Effector CD4-positive, alpha-beta T cell (primary cell): ENCODE data around the gene TSPAN4.

Experiments used
- DNase-seq: peaks from one replicate; pipeline ENCODE4 v3.0.0-alpha.2; 2020

The TSPAN4 gene

DNA sequence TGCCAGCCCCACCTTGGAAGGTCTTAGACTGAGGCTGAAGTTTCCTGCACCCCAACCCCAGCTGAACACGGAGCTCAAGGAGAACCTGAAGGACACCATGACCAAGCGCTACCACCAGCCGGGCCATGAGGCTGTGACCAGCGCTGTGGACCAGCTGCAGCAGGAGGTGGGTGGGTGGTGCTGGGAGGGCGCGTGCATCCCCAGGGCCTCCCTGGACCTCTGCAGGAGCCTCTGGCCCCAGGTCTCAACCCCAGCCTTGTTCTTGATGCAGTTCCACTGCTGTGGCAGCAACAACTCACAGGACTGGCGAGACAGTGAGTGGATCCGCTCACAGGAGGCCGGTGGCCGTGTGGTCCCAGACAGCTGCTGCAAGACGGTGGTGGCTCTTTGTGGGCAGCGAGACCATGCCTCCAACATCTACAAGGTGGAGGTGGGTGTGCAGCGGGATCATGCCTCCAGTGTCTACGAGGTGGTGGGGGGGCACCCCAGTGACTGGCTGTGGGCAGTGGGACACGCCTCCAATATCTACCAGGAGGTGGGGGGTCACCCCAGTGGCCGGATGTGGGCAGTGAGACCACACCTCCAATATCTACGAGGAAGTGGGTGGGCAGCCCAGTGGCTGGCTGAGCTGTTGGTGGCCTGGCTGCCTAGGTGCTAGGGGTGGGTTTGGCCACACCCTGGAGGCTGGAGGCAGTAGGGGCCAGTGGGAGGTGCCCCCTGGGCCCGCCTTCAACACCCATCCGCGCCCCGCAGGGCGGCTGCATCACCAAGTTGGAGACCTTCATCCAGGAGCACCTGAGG lies 5.3 kb upstream of the TSPAN4 start:
- DNase-seq = no peak

DNA sequence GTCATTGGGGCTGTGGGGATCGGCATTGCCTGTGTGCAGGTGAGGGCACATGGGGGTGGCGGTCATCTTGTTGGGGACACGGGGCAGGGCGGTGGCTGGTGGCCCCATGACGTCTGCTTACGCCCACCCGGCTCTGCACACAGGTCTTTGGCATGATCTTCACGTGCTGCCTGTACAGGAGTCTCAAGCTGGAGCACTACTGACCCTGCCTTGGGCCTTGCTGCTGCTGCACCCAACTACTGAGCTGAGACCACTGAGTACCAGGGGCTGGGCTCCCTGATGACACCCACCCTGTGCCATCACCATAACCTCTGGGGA lies 4.7 kb upstream of the TSPAN4 start:
- DNase-seq = no peak

DNA sequence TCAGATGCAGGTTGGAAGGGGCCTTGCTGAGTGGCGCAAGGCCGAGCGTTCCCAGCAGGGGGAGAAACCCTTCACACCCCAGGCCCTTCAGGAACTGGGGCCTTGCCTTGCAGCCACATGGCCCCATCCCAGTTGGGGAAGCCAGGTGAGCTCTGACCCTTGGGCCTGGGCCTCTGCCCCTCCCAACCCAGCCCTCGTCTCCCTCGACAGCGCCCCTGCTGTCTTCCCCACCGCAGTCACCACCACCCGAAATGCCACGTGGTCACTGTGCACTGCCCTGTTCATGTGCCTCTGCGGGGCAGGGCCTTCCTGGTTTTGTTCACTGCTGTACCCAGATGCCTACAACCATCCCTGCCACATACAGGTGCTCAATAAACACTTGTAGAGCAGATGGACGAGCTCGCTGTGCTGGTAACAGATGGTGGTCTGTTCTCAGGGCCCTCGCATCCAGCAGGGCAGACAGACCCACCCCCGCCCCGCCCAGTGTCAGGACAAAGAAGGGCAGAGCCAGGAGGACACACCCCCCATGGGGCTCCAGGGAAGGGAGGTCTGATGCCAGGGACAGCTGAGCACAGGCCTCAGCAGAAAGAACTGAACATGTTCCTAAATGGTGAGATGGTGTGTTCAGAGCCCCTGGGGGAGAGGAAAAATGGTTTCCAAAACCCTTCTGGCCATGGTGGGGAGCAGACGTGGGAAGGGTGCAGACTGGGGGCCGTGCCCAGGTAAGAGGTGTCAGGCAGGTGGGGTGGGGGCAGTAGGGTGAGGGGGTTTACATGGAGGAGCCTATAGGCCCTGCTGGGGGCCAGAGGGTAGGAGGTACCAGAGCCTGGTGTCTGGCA lies 4.0 kb upstream of the TSPAN4 start:
- DNase-seq = no peak

DNA sequence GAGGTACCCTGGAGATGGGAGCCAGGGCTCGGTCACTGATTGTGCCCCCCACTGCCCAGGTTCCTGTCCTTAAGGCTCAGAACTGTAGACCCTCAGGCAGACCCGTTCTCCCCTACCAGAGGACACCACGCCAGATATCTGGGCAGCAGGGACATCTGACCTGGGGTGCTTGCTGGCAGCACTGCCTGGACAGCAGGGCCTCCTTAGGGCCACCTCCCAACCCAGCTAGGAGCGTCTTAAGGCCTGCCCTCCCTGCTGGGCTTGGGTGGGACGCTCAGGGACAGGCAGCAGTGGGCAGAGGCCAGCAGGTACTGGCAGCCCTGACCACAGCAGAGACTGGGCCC lies 3.4 kb upstream of the TSPAN4 start:
- DNase-seq = no peak

DNA sequence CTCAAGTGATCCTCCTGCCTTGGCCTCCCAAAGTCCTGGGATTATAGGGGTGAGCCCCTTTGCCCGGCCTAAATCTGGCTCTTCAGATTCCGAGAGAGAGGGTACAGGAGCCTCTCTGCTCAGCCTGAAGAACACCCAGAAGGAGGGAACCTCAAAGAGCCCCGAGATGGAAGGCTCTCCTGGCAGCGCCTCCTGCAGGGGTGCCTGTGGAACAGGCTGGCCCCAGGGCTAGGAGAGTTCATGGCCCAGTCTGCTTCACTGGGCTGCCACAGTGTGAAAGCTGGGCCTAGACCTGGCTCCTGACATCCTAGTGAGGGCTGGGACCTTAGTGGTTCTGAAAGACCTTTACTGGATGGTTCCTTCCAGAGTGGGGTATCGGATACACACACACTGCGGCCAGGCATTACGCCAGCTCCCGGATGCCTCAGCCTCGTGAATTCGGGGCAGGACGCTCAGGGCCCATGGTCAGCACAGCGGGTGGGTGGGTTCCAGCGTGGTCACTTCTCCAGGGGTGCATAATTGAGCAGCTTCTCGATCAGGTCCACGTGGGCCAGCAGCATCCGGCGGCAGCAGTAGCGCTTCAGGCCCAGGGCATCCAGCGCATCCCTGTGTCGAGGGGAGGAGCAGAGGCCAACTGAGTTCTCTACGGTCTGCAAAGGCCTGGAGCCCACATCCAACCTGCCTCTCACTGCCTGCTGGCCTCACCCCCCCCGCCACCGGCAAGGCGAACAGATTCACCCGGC lies 2.6 kb upstream of the TSPAN4 start:
- no peak for DNase-seq

DNA sequence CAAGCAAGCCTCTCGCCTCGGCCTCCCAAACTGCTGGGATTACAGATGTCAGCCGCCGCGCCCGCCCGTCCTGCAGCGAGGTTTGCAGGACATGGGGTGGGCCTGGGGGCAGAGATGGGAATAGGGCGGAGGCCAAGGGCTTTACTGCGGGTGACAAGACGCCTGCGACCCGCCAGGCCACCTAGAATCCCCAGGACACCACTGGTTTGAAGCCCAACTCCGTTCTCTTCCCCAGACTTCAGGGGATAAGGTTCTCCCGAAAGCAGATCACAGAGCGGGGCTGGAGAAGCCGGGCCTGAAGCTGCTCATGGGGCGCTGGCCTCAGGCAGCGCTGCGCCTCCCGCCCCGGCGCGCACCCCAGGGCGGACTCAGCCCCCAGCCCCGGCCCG lies 677 bp upstream of the TSPAN4 start:
- no peak for DNase-seq

DNA sequence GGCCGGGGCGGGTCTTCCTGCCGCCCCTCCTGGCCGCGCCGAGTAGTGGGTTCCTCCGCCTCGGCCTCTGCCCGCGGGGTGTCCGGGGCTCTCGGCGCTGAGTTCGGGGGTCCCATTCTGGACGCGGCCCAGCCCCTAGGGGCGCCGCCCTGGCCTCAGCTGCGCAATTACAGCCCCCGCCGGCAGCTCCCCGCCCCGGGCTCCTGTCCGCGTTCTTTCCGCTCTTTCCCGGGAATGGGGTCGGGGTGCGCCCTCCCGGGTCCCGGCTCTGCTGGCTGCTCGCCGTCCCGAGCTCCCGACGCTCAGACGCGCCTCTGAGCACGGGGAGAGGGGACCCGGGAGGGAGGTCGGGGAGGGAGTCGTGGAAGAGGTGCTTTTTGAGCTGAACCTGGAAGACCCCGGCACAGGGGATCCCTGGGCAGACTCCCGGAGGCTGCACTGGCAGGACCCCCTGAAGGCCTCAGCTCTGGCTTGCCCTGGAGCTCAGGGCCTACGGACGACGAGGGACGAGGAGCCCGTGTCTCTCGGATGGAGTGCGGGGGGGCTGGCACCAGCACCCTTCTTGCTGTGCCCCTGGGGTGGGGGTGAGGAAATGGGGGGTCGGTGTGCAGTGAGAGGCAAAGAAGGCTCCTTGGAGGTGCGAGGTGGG lies 558 bp downstream of the TSPAN4 start:
- DNase-seq = no peak

DNA sequence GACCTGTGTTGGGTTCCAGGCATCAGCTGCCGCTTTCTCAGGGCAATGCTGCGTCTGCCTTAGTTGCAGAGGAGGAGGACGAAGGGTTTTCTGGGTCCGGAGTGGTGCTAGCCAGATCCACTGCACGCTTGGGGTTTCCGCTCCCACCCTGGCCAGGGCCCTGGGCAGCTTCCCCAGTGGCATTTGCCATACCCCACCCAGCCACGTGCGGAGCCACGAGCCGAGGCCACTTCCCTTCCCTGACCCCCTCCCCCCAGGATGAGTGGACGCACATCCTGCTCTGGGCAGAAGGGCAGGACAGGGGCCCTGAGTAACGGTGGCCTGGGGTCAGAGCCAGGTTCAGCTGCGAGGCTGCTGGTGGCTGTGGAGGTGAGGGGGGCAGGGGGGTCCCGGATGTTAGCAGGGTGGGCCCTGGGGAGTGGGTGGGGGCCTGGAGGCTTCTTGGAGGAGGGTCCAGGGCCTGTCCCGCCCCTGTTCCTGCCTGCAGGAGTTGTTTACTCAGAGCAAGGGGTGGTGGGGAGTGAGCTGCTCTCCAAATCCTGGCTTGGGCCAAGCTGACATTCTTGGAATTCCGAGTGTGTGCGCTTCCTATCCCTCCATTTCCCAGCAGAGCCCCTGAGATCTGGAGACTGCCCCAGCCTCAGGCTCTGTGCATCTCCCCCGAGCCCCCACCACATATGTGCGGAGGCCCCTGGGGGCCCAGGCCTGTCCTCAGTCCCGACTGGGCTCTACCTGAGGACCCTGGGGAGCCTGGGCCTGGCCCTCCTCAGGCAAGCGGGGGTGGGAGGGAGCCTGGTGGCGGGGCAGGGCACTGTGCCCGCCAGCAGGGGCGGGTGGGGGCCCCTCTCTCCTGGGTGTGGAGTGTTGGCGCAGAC lies 1.4 kb downstream of the TSPAN4 start:
- no peak for DNase-seq

DNA sequence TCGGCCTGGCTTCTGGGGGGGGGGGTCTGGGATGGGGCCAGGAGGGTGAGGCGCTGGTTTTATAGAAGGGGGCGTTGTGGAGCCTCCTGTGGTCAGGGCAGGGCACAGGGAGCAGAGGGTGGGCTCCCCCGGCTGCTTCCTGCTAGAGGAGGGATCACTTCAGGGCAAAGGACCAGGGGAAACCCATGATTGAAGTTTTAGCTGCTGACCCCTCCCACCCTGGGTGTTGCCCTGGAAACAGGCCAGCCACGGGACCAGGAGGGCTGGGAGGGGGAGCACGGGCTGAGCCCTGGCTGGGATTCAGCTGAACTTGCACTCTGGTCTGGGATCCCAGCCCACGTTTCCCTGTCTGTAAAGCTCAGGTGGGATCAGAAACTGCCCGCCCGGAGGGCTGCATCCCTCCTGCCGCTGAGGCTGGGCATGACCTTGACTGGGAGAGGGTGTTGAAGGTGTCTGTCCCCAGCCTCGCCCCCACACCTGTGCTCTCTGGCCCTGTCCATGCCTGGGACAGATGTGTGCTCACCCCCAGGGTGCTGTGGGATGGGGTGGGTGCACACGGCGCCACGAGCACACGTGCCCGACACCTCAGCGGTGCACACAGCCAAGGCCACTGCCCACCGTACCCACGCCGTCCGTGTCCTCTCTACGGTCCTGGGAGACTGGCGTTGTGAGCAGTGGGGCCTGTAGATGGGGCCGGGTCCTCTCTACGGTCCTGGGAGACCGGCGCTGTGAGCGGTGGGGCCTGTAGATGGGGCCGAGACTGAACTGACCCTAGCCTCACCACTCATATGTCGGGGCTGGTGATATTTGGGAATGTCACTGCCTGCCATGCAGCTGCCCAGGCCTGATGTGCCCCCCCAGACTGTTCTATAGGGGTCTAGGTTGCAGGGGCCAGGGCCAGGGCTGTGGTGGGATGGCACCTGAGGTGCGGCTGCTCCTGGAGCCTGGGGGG lies 2.3 kb downstream of the TSPAN4 start:
- DNase-seq = no peak

DNA sequence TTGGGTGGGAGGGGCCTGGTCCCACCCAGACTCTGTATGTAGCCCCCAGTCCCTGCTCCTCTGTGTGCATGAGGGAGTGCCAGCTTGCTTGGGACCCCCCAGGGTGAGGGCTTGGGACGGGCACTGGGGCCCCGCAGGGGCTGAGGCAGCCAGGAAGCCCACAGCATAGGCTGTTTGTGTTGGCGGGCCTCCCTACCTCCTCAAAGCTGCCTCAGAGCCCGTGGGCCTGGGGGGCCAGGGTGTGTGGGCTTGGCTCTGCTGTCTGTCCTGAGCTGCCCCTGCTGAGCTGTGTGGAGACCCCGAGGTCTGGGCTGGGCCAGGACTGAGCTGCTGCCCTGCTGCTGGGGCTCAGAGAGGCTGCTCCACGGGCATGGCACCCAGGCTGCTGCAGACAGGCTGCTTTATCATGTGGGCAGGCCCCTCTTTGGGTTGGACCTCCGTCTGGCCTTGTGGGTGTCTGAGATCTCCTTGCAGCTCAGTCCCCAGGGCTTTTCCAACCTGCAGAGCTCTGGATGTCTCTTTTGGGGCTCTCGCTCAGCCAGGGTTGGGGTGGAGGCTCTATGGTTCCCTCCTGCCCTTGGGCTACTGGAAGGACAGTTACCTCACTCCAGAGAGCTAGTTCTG lies 3.3 kb downstream of the TSPAN4 start:
- DNase-seq = no peak

DNA sequence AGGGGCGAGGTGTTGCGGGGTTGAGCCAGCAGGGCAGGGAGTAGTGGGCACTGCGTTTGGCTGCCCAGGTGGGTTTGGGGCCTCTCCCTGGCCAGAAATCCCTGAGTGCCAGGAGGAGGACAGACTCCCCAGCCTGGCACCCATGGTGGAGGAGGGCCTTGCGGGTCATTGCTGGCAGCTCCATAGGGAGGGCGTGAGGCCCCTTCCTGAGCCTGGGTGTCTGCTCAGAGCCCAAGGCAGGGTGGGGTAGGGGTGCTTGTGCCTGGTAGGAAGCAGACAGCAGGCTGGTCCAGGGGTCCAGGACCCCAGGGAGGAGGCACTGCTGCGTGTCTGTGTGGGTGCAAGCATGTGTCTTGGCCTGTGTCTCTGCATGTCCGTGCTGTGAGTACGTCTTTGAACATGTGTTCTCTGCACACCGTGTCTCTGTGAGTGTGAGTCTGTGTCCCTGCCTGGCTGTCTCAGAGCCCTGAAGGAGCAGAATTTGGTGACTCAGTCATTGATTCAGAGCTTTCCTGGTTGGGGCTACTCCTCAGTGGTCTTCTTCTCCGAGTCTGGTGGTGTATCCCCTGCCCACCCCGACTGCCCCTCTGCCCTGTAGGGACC lies 3.9 kb downstream of the TSPAN4 start:
- DNase-seq = no peak

DNA sequence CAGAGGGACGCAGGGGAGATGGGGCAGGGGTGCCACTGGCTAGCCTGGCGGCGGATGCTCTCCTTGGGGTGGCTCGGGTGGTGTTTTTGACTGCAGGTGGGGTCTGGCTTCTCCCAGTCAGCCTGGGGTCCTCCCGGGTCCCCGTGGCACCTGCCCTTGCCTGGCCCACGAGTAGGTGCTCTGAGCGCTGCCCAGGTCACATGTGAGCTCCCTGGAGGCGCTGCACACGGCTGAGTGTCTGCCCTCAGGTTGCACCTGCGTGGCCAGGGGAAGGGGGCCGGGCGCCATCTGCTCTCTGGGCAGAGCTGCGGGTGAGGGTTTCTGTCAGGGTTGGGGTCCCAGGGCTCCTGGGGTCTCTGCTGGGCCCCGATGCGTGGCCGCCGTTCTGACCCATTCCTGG lies 5.2 kb downstream of the TSPAN4 start:
- no peak for DNase-seq

DNA sequence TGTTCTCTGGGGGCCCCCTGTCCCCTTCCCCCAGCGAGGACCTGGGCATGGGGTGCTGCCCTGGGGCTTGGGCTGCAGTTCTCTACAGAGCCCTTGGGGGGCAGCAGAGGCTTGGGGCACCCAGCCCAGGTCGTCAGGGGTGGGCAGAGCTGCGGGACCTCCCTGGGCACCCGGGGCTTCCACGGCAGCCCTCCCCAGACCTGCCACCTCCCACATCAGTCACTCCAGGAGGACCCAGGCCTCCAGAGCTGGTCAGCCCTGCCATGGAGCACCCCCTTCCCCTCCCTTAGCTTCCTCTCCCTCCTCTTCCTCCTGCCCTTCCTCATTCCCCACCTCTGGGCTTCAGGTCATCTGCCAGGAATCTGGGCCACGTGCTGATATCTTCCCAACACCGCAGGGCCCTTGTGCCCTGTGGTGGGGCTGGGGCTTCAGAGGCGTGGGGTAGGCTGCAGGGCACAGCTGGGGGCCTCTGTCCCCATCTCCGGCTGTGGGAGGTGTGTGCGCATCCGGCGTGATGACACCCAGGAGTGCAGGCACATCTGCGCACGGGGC lies 5.8 kb downstream of the TSPAN4 start:
- DNase-seq = peak; percentile 55

DNA sequence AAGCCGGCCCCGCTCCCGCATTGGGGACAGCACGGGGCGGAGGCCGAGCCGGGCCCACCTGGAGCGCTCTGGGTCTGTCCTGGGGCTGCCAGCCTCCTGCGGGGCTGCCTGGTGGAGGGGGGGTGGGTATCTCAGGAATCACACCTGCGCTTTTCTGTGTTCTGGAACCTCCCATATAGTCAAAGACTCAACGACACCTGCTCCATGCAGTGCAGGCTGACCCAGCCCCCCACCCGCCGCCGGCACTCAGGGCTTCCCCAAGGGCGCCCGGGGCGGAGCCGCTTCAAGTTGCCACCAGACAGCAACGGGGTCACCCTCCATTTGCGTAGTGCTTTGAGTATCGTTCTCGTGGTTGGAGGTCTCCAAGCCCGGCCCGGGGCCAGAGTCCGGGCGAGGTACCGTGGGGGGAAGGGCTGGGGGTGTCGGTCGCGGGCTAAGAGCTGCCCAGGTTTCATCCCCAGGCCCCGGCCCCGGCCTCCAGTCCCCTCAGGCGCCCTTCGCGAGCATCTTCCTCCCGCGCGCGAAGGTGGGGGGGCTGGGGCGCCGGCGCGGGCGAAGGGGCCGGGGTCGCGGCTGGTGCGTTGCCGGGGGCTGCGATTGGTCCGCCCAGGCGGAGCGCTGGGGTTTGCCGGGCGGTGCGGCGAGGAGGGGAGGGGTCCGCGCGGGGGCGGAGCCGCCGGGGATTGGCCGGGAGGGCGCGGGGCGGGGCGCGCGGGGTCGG lies 6.6 kb downstream of the TSPAN4 start:
- DNase-seq = peak; percentile 23

DNA sequence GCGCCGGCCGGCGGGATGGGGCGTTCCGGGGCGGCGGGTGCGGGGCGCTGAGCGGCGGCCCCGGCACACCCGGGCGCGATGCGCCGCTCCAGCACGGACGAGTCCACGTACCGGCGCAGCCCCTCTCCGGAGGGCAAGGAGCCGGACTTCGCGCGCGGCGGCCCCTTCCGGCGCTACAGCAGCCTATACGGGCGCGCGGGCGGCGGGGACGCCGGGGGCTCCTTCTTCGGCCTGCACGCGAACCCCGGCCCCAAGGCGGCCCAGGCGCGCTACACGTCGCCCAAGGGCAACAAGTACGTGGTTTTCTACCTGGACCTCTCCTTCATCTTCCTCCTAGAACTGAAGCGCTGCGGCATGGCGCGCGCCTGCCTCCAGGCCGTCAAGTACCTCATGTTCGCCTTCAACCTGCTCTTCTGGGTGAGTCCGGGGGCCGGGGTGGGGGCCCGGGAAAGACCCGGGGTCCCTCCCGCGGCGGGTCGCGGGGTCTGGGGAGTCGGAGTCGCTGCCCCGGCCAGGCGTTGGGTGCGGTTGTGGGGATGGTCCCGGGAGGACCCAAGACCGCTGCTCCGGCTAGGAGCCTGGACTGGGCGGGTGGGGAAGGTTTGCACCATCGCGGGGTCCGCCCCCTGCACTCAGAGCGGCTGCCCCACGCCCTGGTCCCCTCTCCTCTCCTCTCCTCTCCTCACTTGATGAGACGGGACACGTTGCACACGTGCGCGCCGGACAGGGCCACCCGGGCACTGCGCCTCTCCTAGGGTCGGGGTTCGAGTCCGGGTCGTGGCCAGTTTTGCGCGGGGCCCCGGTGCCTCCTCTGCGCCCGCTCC lies 7.5 kb downstream of the TSPAN4 start:
- no peak for DNase-seq

DNA sequence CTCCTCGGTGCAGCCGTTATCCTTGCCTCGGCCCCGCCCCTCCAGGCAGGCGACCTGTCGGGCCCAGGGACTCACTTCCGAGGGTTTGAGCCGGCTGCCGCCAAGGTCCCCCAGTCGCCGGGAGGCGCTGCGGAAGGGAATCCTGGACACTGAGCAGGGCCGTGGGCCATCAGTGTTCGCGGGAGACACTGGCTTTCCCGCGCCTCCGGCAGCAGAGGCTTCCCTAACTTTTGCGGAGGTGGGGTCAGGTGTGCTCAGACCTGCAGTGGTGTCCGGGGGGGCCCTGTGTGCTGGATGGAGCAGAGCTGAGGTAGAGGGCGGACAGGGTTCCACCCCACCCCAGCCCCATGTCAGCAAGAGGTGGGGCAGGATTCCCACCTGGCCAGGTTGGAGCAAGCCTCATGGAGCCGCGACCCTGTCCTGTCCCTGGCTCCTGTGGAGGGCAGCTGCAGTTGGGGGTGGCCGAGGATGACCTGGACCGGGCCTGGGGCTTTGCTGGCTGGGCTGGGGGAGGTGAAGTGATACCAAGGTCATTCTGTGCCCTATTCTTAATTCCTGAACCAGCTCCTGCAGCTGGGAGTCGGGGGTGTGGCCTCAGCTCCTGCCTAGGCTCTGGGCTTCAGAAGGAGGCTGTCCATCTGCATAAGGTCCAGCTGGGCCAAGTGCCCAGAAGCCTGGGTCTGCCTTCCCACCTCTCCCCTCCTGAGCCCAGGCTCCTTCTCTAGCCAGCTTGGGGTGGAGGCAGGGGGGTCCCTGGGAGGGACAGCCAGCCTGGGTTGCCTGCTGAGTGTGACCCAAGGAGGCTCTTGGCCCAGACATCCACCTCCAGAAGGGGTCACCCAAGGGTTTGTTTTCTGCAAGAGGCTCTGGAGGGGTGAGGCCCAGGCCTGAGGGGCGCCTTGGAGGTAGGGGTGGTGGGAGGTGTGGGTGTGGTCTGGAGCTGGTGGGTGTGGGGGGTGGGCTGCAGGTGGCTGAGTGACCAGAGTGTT lies 8.4 kb downstream of the TSPAN4 start:
- DNase-seq = no peak

DNA sequence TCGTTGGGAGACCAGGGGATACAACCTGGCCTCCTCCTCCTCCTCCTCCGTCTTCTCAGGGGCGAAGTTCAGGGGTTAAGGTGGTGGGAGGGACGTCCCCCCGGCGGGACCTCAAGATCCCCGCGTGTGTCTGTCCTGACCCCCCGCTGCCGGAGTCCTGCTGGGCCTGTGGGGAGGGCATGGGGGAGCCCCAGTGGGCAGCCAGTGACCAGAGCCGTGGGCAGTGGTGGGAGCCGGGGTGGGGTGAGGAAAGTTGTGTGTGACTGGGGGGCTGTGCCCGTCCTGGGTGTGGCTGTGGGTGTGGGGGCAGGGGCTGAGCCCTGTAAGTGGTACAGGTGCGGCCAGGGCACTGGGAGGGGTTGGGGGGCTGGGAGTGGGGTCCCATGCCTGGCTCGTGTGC lies 10.1 kb downstream of the TSPAN4 start:
- DNase-seq = no peak
